Tibial nerve (tissue), 4 donors: Measurements from ENCODE around the gene ATOH8. TPM values are rescaled to one million over a fixed set of nuclear protein-coding genes. Genes with fewer than 3 reads are reported as not detected.

Experiments
- DNase-seq, 2 donors: peaks; one replicate each; pipeline ENCODE4 v3.0.0-alpha.2; 2019; ENCODE audit warnings: low spot score in 2 of 2
- H3K27ac ChIP-seq, 4 donors: fragments of 200-600 bp; sonication (generic) in 3 of 4; one replicate each; pipeline ENCODE4 v1.5.1; 2017 to 2019; ENCODE audit warnings: mild to moderate bottlenecking in 1 of 4
- H3K27me3 ChIP-seq, 2 donors: fragments of 200-600 bp; sonication (generic) in 1 of 2; one replicate each; pipeline versions ENCODE4 v1.5.1 to v1.6.0; 2017 to 2019
- H3K36me3 ChIP-seq, 3 donors: fragments of 200-600 bp; sonication (generic); one replicate each; pipeline ENCODE4 v1.5.1; 2018 to 2019
- H3K4me1 ChIP-seq, 4 donors: fragments of 200-600 bp; sonication (generic) in 3 of 4; one replicate each; pipeline ENCODE4 v1.5.1; 2017 to 2019
- H3K4me3 ChIP-seq, 4 donors: fragments of 200-600 bp; sonication (generic) in 3 of 4; one replicate each; pipeline ENCODE4 v1.5.1; 2017 to 2019; ENCODE audit warnings: mild to moderate bottlenecking in 1 of 4, moderate library complexity in 1 of 4
- H3K9me3 ChIP-seq, 4 donors: fragments of 200-600 bp; sonication (generic) in 3 of 4; one replicate each; pipeline ENCODE4 v1.5.1; 2017 to 2019
- CTCF ChIP-seq, 5 experiments: fragments of 200-600 bp in 3 of 5; fragments of 450-650 bp in 2 of 5; sonication (generic) in 3 of 5; IDR thresholded peaks; one replicate each; pipeline ENCODE4 v1.5.1; 2016 to 2019; ENCODE audit warnings: antibody characterized with exemption in 5 of 5, mild to moderate bottlenecking in 3 of 5, moderate library complexity in 2 of 5
- EP300 ChIP-seq, 2 donors: sonication (generic); formaldehyde crosslinking; IDR thresholded peaks; one replicate each; pipeline ENCODE4 v1.6.1; 2017; ENCODE audit warnings: antibody characterized with exemption in 2 of 2, mild to moderate bottlenecking in 1 of 2
- POLR2A ChIP-seq, 2 donors: fragments of 450-650 bp; IDR thresholded peaks; one replicate each; pipeline ENCODE4 v1.6.1; 2017; ENCODE audit warnings: antibody characterized with exemption in 2 of 2, mild to moderate bottlenecking in 2 of 2, moderate library complexity in 2 of 2
- WGBS, 2 donors: methylation state at CpG; one replicate each; pipeline ENCODE4 v1.1.5; 2018; 5-methylcytosine and 5-hydroxymethylcytosine counted together
- total RNA-seq, 4 donors: library from RNA; depleted of rRNA; stranded (reverse); fragments of >200 nt; gene quantifications; one replicate each; pipeline ENCODE4 v1.1.0, GENCODE V29; 2016

The ATOH8 gene
- total RNA-seq, 4 donors from 2014 or later: 98.0 to 170 (median 119) TPM

GRCh38 chr2:85719609-85720240 lies 34.1 kb upstream of the ATOH8 start:
- peaks cover 0 to 3% (median 0%) of the 10 kb centered on the region in 4 donors for H3K9me3 ChIP-seq
- H3K36me3 ChIP-seq: no peaks in the 10 kb centered on the region
- H3K27ac ChIP-seq: no peak overlapping the region
- WGBS, 2 donors: 90 to 92% methylated on average over 6 of the region's 6 CpGs
- no peak overlapping the region for H3K4me3 ChIP-seq
- H3K27me3 ChIP-seq: no peaks in the 10 kb centered on the region
- H3K4me1 ChIP-seq: peaks cover 0 to 5% (median 0%) of the 10 kb centered on the region in 4 donors
- TF ChIP-seq CTCF (IDR thresholded peaks at IDR 0.05) (no peak), EP300 (IDR thresholded peaks at IDR 0.05) (no peak), POLR2A (IDR thresholded peaks at IDR 0.05) (no peak)
- no peak for DNase-seq

GRCh38 chr2:85720533-85720932 lies 33.3 kb upstream of the ATOH8 start:
- Histone ChIP-seq H3K4me3 (no peak overlapping the region), H3K4me1 (peaks cover 0 to 8% (median 3%) of the 10 kb centered on the region in 4 donors), H3K9me3 (peaks cover 0 to 3% (median 0%) of the 10 kb centered on the region in 4 donors), H3K27me3 (no peaks in the 10 kb centered on the region), H3K36me3 (no peaks in the 10 kb centered on the region), H3K27ac (no peak overlapping the region)
- no peak for DNase-seq
- TF ChIP-seq POLR2A (IDR thresholded peaks at IDR 0.05) (no peak), EP300 (IDR thresholded peaks at IDR 0.05) (no peak), CTCF (IDR thresholded peaks at IDR 0.05) (no peak)
- WGBS, 2 donors: 74 to 95% methylated on average over 1 of the region's 1 CpG

- DNase-seq: no peak
- WGBS, 2 donors: 88% methylated on average over 4 of the region's 4 CpGs
- Histone ChIP-seq H3K4me1 (peaks cover 0 to 13% (median 4%) of the 10 kb centered on the region in 4 donors), H3K9me3 (peaks cover 0 to 3% (median 0%) of the 10 kb centered on the region in 4 donors), H3K4me3 (no peak overlapping the region), H3K27me3 (no peaks in the 10 kb centered on the region), H3K36me3 (no peaks in the 10 kb centered on the region), H3K27ac (no peak overlapping the region)
- TF ChIP-seq CTCF (IDR thresholded peaks at IDR 0.05): no peak
- TF ChIP-seq POLR2A (IDR thresholded peaks at IDR 0.05): no peak
- TF ChIP-seq EP300 (IDR thresholded peaks at IDR 0.05): no peak
Measured at GRCh38 chr2:85721641-85722040, 32.1 kb upstream of the ATOH8 start.

- no peak for TF ChIP-seq CTCF (IDR thresholded peaks at IDR 0.05)
- TF ChIP-seq EP300 (IDR thresholded peaks at IDR 0.05): no peak
- no peak for TF ChIP-seq POLR2A (IDR thresholded peaks at IDR 0.05)
- peaks cover 0 to 3% (median 0%) of the 10 kb centered on the region in 4 donors for H3K9me3 ChIP-seq
- WGBS, 2 donors: 81 to 85% methylated on average over 6 of the region's 6 CpGs
- H3K27me3 ChIP-seq: no peaks in the 10 kb centered on the region
- no peak overlapping the region for H3K4me3 ChIP-seq
- no peaks in the 10 kb centered on the region for H3K36me3 ChIP-seq
- H3K4me1 ChIP-seq: peaks cover 0 to 13% (median 4%) of the 10 kb centered on the region in 4 donors
- H3K27ac ChIP-seq: no peak overlapping the region
- no peak for DNase-seq
Measured at GRCh38 chr2:85722519-85722918, 31.3 kb upstream of the ATOH8 start.

GRCh38 chr2:85723707-85724360 lies 30.0 kb upstream of the ATOH8 start:
- TF ChIP-seq CTCF (IDR thresholded peaks at IDR 0.05) (no peak), EP300 (IDR thresholded peaks at IDR 0.05) (no peak), POLR2A (IDR thresholded peaks at IDR 0.05) (no peak)
- WGBS, 2 donors: 97 to 100% methylated on average over 2 of the region's 2 CpGs
- Histone ChIP-seq H3K27me3 (no peaks in the 10 kb centered on the region), H3K4me3 (no peak overlapping the region), H3K4me1 (peaks cover 0 to 25% (median 6%) of the 10 kb centered on the region in 4 donors), H3K36me3 (no peaks in the 10 kb centered on the region), H3K9me3 (peaks cover 0 to 3% (median 0%) of the 10 kb centered on the region in 4 donors), H3K27ac (no peak overlapping the region)
- DNase-seq: no peak
